PC-9 (cell line): ENCODE measurements around the gene CACFD1. TPM values are rescaled to one million over a fixed set of nuclear protein-coding genes. Genes with fewer than 3 reads are reported as not detected.

ENCODE experiments used
- BruUV-seq: library from RNA; stranded (reverse); fragments of 400-500 nt; replicated peaks from 2 replicates; lab custom pipeline; 2021; lab: Mats Ljungman, UMichigan
- CTCF ChIA-PET: fragments of 300-600 bp; sonication (Branson Sonifier 250); formaldehyde crosslinking; loops from one replicate; lab custom pipeline; 2022; ENCODE audit warnings: antibody characterized with exemption; lab: Charles Lee
- POLR2A ChIA-PET: fragments of 300-600 bp; sonication (Branson Sonifier 250); formaldehyde crosslinking; loops from one replicate; lab custom pipeline; 2022; ENCODE audit warnings: antibody characterized with exemption; ENCODE audit not compliant: unreplicated experiment; lab: Charles Lee
- DNase-seq, 2 experiments: peaks; one replicate each; pipeline versions ENCODE4 v3.0.0 to v3.0.0-alpha.2; 2015 to 2022; ENCODE audit warnings: mixed read lengths in 1 of 2
- H2AFZ ChIP-seq: fragments of 200-600 bp; sonication (generic); 2 replicates; pipeline ENCODE4 v1.8.1; 2017; ENCODE audit warnings: antibody characterized with exemption
- H3F3A ChIP-seq: fragments of 200-600 bp; sonication (generic); 2 replicates; pipeline ENCODE4 v1.8.1; 2017; ENCODE audit warnings: antibody characterized with exemption, mild to moderate bottlenecking, low read depth; ENCODE audit not compliant: insufficient read depth
- H3K27ac ChIP-seq: fragments of 200-600 bp; sonication (generic); 2 replicates; pipeline ENCODE4 v1.6.1; 2016; ENCODE audit warnings: mixed run types
- H3K27me3 ChIP-seq: fragments of 200-600 bp; sonication (generic); 2 replicates; pipeline ENCODE4 v1.6.1; 2016; ENCODE audit warnings: low read depth, mixed run types; ENCODE audit not compliant: insufficient read depth
- H3K36me3 ChIP-seq: fragments of 200-600 bp; sonication (generic); 2 replicates; pipeline ENCODE4 v1.6.1; 2016; ENCODE audit warnings: low read depth, mixed run types
- H3K4me1 ChIP-seq: fragments of 200-600 bp; sonication (generic); replicated peaks from 2 replicates; pipeline ENCODE4 v1.6.1; 2016; ENCODE audit warnings: mixed run types; ENCODE audit not compliant: insufficient read depth
- H3K4me2 ChIP-seq: fragments of 200-600 bp; sonication (generic); 2 replicates; pipeline ENCODE4 v1.6.1; 2017; ENCODE audit warnings: mixed run types
- H3K4me3 ChIP-seq: fragments of 200-600 bp; sonication (generic); 2 replicates; pipeline ENCODE4 v1.6.1; 2016; ENCODE audit warnings: mixed run types
- H3K79me2 ChIP-seq: fragments of 200-600 bp; sonication (generic); 2 replicates; pipeline ENCODE4 v1.6.1; 2017; ENCODE audit warnings: low read depth, mixed run types
- H3K9me2 ChIP-seq: fragments of 200-600 bp; sonication (generic); 2 replicates; pipeline ENCODE4 v1.8.1; 2017; ENCODE audit warnings: mild to moderate bottlenecking; ENCODE audit not compliant: insufficient read depth
- H3K9me3 ChIP-seq: fragments of 200-600 bp; sonication (generic); 2 replicates; pipeline ENCODE4 v1.8.1; 2016; ENCODE audit warnings: low read depth; ENCODE audit not compliant: insufficient read depth
- H4K20me1 ChIP-seq: fragments of 200-600 bp; sonication (generic); 2 replicates; pipeline ENCODE4 v1.8.1; 2017; ENCODE audit not compliant: insufficient read depth
- CTCF ChIP-seq: fragments of 200-600 bp; sonication (generic); conservative IDR thresholded peaks from 2 replicates; pipeline ENCODE4 v1.6.1; 2017; ENCODE audit warnings: mixed run types, antibody characterized with exemption, mild to moderate bottlenecking, moderate library complexity
- EZH2 ChIP-seq: fragments of 200-600 bp; sonication (generic); IDR thresholded peaks from 2 replicates; pipeline ENCODE4 v1.8.0; 2017; ENCODE audit warnings: antibody characterized with exemption, low read depth
- intact Hi-C: fragments of 100-400 bp; cut with micrococcal nuclease; formaldehyde crosslinking; loops from one replicate; pipeline ENCODE4 v1.10.0; 2022; ENCODE audit not compliant: unreplicated experiment
- total RNA-seq: library from RNA; stranded (reverse); gene quantifications from 2 replicates; pipeline ENCODE4 v1.2.3, GENCODE V29; 2021

The CACFD1 gene
- total RNA-seq, 1 experiment from 2014 or later = 28.7 TPM

- no peaks in the 10 kb centered on the region for H3K27me3 ChIP-seq
- POLR2A ChIA-PET = no interaction called here
- no peaks in the 10 kb centered on the region for H3K9me3 ChIP-seq
- H3K4me1 ChIP-seq = peaks cover 13% of the 10 kb centered on the region
- H3K4me2 ChIP-seq = no peak overlapping the region
- H3K79me2 ChIP-seq = peaks cover 14% of the 10 kb centered on the region; the same call in 1 of the 2 replicates
- H4K20me1 ChIP-seq = no peaks in the 10 kb centered on the region; the same call in 1 of the 2 replicates
- H3F3A ChIP-seq = peaks cover 17% of the 10 kb centered on the region; the same call in 1 of the 2 replicates
- CTCF ChIA-PET = no interaction called here
- H3K27ac ChIP-seq = no peak overlapping the region
- no peak for DNase-seq
- BruUV-seq = no TSS peak
- TF ChIP-seq CTCF (no peak; the same call in 1 of the 2 replicates), EZH2 (no peak)
- H3K9me2 ChIP-seq = no peaks in the 10 kb centered on the region
- H2AFZ ChIP-seq = no peak overlapping the region
- H3K4me3 ChIP-seq = no peak overlapping the region
- intact Hi-C loops = no loop called here
- no peaks in the 10 kb centered on the region for H3K36me3 ChIP-seq
Measured at GRCh38 chr9:133463234-133463863, 3.6 kb downstream of the CACFD1 start.

- TF ChIP-seq CTCF (no peak), EZH2 (no peak)
Measured at GRCh38 chr9:133463864-133464615, 4.3 kb downstream of the CACFD1 start.

GRCh38 chr9:133464638-133465037 is 4.9 kb downstream of the CACFD1 start:
- intact Hi-C loops = no loop called here

More at GRCh38 chr9:133463864-133464615, 4.3 kb downstream of the CACFD1 start:
- ChIA-PET CTCF (no interaction called here), POLR2A (interaction anchor here (0.6 kb wide), 1 partner anchor 1828 kb away, joined by 3 read pairs; no protein-coding TSS in a partner anchor)
- Histone ChIP-seq H3K4me3 (no peak overlapping the region), H3F3A (peaks cover 17% of the 10 kb centered on the region; the same call in 1 of the 2 replicates), H3K27me3 (no peaks in the 10 kb centered on the region), H2AFZ (no peak overlapping the region), H4K20me1 (no peaks in the 10 kb centered on the region; the same call in 1 of the 2 replicates), H3K9me2 (no peaks in the 10 kb centered on the region), H3K4me2 (no peak overlapping the region), H3K27ac (no peak overlapping the region), H3K36me3 (no peaks in the 10 kb centered on the region), H3K4me1 (peaks cover 13% of the 10 kb centered on the region), H3K79me2 (peaks cover 14% of the 10 kb centered on the region; the same call in 1 of the 2 replicates), H3K9me3 (no peaks in the 10 kb centered on the region)
- DNase-seq = no peak
- no TSS peak for BruUV-seq
- intact Hi-C loops = no loop called here

More at GRCh38 chr9:133464638-133465037, 4.9 kb downstream of the CACFD1 start:
- CTCF ChIA-PET = no interaction called here
- BruUV-seq = no TSS peak
- Histone ChIP-seq H3K79me2 (peaks cover 14% of the 10 kb centered on the region; the same call in 1 of the 2 replicates), H4K20me1 (no peaks in the 10 kb centered on the region; the same call in 1 of the 2 replicates), H3K4me2 (no peak overlapping the region), H3K36me3 (no peaks in the 10 kb centered on the region), H3K9me2 (no peaks in the 10 kb centered on the region), H2AFZ (no peak overlapping the region), H3K27me3 (no peaks in the 10 kb centered on the region), H3K4me1 (peaks cover 13% of the 10 kb centered on the region), H3K9me3 (no peaks in the 10 kb centered on the region), H3K27ac (no peak overlapping the region), H3K4me3 (no peak overlapping the region), H3F3A (peaks cover 17% of the 10 kb centered on the region; the same call in 1 of the 2 replicates)
- no peak for DNase-seq
- TF ChIP-seq EZH2 (no peak), CTCF (no peak)
- POLR2A ChIA-PET = interaction anchor here (0.6 kb wide), 1 partner anchor 1828 kb away, joined by 3 read pairs; no protein-coding TSS in a partner anchor
